Measurements from ENCODE around the gene ZNF566.

DNA sequence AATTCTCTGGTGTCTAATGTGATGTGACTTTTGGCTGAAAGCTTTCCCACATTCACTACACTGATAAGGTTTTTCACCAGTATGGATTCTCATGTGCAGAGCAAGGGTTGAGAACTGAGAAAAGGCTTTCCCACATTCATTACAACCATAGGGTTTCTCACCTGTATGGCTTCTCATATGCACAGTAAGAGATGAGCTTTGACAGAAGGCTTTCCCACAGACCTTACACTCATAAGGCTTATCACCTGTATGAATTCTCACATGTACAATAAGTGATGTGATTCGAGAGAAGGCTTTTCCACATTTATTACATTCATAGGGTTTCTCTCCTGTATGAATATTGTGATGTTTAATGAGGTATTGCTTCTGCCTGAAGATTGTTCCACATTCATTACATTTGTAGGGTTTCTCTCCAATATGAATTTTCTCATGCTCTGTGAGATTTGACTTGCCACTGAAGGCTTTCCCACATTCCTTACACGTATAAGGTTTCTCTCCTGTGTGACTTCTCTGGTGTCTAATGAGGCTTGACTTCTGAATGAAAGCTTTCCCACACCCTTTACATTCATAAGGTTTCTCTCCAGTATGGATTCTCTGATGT is 24.8 kb upstream of the ZNF566 start:
- TF ChIP-seq CTCF (conservative IDR thresholded peaks at IDR 0.05; ENCODE audit: low read length) (no peak), EZH2phosphoT487 (IDR thresholded peaks at IDR 0.05; ENCODE audit: borderline replicate concordance) (no peak)
